Measurements from ENCODE around the gene PRCP.

Gene PRCP

GRCh38 chr11:82854242-82854641 is 46.0 kb downstream of the PRCP start:
- no peaks in the 10 kb centered on the region; the same call in 1 of the 2 replicates for H3K4me1 ChIP-seq
- H3K27me3 ChIP-seq: no peaks in the 10 kb centered on the region
- no peak for DNase-seq
- H3K9me3 ChIP-seq: no peaks in the 10 kb centered on the region
- no peak overlapping the region for H3K4me3 ChIP-seq (ENCODE audit: low read depth, low read length)
- H3K36me3 ChIP-seq: peaks cover 14% of the 10 kb centered on the region
- TF ChIP-seq CTCF (IDR thresholded peaks at IDR 0.05; ENCODE audit: low read depth, low read length): no peak

- Histone ChIP-seq H3K36me3 (no peaks in the 10 kb centered on the region; the same call in 1 of the 2 replicates), H3K9me3 (no peaks in the 10 kb centered on the region), H3K4me3 (ENCODE audit: low read depth, low read length) (no peak overlapping the region), H3K4me1 (no peaks in the 10 kb centered on the region; the same call in 1 of the 2 replicates), H3K27me3 (no peaks in the 10 kb centered on the region)
- TF ChIP-seq CTCF (IDR thresholded peaks at IDR 0.05; ENCODE audit: low read depth, low read length): no peak
- no peak for DNase-seq
Observed at GRCh38 chr11:82848829-82849228, 51.4 kb downstream of the PRCP start.

- DNase-seq: no peak
- H3K36me3 ChIP-seq: peaks cover 10% of the 10 kb centered on the region
- no peak overlapping the region for H3K4me3 ChIP-seq (ENCODE audit: low read depth, low read length)
- no peaks in the 10 kb centered on the region for H3K4me1 ChIP-seq
- no peak for TF ChIP-seq CTCF (IDR thresholded peaks at IDR 0.05; ENCODE audit: low read depth, low read length)
- no peaks in the 10 kb centered on the region for H3K27me3 ChIP-seq
- H3K9me3 ChIP-seq: no peaks in the 10 kb centered on the region
Observed at GRCh38 chr11:82845356-82846353, 54.6 kb downstream of the PRCP start.

DNA sequence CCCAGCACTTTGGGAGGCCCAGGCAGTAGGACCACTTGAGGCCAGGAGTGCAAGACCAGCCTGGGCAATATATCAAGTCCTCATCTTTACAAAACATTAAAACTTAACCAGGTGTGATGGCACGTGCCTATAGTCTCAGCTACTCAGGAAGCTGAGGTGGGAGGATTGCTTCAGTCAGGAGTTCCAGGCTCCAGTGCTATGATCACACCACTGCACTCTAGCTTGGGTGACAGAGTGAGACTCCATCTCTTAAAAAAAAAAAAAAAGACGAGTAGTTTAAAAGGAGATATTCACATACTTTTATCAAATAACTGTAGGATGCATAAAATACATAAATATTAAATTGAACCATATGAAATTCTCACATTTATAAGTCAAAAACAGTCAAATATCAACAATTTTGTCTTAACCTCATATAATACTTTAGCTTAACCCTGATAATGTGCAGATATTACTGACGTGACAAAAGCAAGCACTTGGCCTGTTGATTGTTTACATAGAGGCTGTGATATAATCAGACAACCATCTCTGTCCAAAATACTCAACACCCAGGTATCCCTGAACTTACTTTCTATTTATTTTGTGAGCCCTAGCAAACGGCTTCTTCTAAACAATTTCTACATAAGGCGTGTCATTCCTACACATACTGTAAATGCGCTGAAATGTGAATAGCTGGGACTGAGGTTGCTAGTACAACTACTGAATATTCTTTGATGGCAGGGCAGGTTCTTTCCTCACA is 57.0 kb downstream of the PRCP start:
- H3K36me3 ChIP-seq: peaks cover 13% of the 10 kb centered on the region
- H3K27me3 ChIP-seq: no peaks in the 10 kb centered on the region
- DNase-seq: no peak
- H3K4me1 ChIP-seq: no peaks in the 10 kb centered on the region
- no peak overlapping the region for H3K4me3 ChIP-seq (ENCODE audit: low read depth, low read length)
- H3K9me3 ChIP-seq: no peaks in the 10 kb centered on the region
- no peak for TF ChIP-seq CTCF (IDR thresholded peaks at IDR 0.05; ENCODE audit: low read depth, low read length)

- DNase-seq: no peak
- no peak for TF ChIP-seq CTCF (IDR thresholded peaks at IDR 0.05; ENCODE audit: low read depth, low read length)
- no peaks in the 10 kb centered on the region for H3K27me3 ChIP-seq
- no peak overlapping the region for H3K4me3 ChIP-seq (ENCODE audit: low read depth, low read length)
- H3K36me3 ChIP-seq: peaks cover 15% of the 10 kb centered on the region
- H3K4me1 ChIP-seq: no peaks in the 10 kb centered on the region
- no peaks in the 10 kb centered on the region for H3K9me3 ChIP-seq
Observed at GRCh38 chr11:82842019-82842418, 58.2 kb downstream of the PRCP start.
